ENCODE results near the gene ANG. TPM values are rescaled to one million over a fixed set of nuclear protein-coding genes. Genes with fewer than 3 reads are reported as not detected.

Gene ANG
- polyA plus RNA-seq (2012; ENCODE audit: insufficient read length, low read depth): 0.38 TPM

DNA sequence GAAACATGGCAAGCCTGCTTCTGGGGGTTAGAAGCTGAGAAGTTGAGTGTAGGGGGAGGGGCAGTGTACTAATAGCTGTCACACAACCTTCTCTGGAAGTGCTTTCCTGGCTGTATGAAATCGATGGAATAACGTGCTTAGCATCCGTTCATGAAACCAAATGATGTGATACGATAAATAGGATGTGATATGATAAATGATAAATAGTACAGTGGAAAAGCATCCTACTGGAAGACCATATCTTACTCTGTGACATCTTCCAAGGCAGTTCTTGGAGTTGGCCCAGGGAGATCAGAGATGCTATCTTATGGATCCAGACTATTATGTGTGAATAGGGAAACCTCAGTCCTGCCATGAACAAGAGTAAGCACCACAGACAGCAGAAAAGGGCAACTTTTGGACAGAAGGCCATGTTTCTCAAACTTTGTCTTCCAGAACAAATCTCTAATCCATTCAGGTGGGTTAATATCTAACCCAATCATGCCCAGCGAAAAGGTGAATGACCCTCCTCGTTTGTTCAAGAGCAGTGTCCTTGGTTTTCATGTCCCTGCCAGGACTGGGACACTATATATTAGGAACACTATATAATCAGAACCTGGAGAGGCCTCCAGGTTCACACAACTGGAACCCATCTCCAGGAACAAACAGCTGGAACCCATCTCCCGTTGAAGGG is at the start of gene ANG:
ANG (plus strand) TSS at position 598 of the 673 bp plus-strand sequence. CDS start 4,801 bp downstream, outside the sequence.
- TF ChIP-seq, protein P1, sequence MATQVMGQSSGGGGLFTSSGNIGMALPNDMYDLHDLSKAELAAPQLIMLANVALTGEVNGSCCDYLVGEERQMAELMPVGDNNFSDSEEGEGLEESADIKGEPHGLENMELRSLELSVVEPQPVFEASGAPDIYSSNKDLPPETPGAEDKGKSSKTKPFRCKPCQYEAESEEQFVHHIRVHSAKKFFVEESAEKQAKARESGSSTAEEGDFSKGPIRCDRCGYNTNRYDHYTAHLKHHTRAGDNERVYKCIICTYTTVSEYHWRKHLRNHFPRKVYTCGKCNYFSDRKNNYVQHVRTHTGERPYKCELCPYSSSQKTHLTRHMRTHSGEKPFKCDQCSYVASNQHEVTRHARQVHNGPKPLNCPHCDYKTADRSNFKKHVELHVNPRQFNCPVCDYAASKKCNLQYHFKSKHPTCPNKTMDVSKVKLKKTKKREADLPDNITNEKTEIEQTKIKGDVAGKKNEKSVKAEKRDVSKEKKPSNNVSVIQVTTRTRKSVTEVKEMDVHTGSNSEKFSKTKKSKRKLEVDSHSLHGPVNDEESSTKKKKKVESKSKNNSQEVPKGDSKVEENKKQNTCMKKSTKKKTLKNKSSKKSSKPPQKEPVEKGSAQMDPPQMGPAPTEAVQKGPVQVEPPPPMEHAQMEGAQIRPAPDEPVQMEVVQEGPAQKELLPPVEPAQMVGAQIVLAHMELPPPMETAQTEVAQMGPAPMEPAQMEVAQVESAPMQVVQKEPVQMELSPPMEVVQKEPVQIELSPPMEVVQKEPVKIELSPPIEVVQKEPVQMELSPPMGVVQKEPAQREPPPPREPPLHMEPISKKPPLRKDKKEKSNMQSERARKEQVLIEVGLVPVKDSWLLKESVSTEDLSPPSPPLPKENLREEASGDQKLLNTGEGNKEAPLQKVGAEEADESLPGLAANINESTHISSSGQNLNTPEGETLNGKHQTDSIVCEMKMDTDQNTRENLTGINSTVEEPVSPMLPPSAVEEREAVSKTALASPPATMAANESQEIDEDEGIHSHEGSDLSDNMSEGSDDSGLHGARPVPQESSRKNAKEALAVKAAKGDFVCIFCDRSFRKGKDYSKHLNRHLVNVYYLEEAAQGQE (IDR thresholded peaks at IDR 0.05; ENCODE audit: insufficient read depth in 1 of 2, low read depth in 2 of 2, low read length in 2 of 2): no peak
- TF ChIP-seq POLR2AphosphoS5 (IDR thresholded peaks at IDR 0.05; ENCODE audit: low read depth, low read length): no peak
- TF ChIP-seq SIN3A (IDR thresholded peaks at IDR 0.05; ENCODE audit: borderline replicate concordance, insufficient read depth, low read length): no peak
- no peak for TF ChIP-seq TAF1 (IDR thresholded peaks at IDR 0.05; ENCODE audit: borderline replicate concordance, insufficient read depth, low read length)

DNA sequence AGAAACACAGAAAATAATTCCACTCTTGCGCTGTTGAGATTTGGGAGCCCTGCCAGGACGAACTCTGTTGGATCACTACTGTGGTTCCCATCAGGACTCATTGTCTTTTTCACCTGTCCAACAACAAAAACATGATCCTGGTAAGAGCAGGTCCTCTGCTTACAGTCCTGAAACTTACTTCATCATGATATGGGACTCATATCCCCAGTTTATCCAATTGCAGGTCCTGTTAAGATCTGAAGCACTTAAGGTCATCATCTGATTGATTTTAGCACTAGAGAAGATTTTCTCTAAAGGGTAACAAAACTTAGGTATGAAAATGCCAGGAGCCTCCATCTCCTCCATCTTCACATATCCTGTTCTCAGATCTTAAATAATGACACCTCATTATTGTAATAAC is 47.0 kb upstream of the ANG start, which contains the start of gene OR6S1:
OR6S1 (minus strand) TSS at position 101 of the 400 bp plus-strand sequence; CDS start at position 101, 0 bp downstream.
- TF ChIP-seq, protein P1 (IDR thresholded peaks at IDR 0.05; ENCODE audit: insufficient read depth in 1 of 2, low read depth in 2 of 2, low read length in 2 of 2): no peak
- TF ChIP-seq TAF1 (IDR thresholded peaks at IDR 0.05; ENCODE audit: borderline replicate concordance, insufficient read depth, low read length) (no peak), POLR2AphosphoS5 (IDR thresholded peaks at IDR 0.05; ENCODE audit: low read depth, low read length) (no peak), FOXP2 (optimal IDR thresholded peaks at IDR 0.05; ENCODE audit: borderline replicate concordance, extremely low read depth, extremely low read length, insufficient read depth) (no peak), SIN3A (IDR thresholded peaks at IDR 0.05; ENCODE audit: borderline replicate concordance, insufficient read depth, low read length) (no peak)

DNA sequence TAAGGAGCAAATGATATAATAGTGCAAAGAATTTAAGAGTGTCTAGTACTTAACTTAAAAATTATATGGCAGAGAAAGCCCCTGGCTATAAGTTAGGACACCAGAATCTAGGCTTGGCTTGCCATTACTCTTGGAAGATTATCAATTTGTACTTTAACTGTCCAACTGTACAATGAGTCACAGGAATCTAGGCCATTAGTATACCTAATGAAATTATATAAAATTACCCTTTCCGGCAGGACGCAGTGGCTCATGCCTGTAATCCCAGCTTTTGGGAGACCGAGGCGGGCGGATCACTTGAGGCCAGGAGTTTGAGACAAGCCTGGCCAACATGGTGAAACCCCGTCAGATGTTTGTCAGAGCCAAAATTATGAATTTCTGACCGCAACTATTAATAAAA is 46.4 kb upstream of the ANG start:
- TF ChIP-seq, protein P1 (IDR thresholded peaks at IDR 0.05; ENCODE audit: insufficient read depth in 1 of 2, low read depth in 2 of 2, low read length in 2 of 2): no peak
- TF ChIP-seq FOXP2 (optimal IDR thresholded peaks at IDR 0.05; ENCODE audit: borderline replicate concordance, extremely low read depth, extremely low read length, insufficient read depth) (no peak), POLR2AphosphoS5 (IDR thresholded peaks at IDR 0.05; ENCODE audit: low read depth, low read length) (no peak), TAF1 (IDR thresholded peaks at IDR 0.05; ENCODE audit: borderline replicate concordance, insufficient read depth, low read length) (no peak)

DNA sequence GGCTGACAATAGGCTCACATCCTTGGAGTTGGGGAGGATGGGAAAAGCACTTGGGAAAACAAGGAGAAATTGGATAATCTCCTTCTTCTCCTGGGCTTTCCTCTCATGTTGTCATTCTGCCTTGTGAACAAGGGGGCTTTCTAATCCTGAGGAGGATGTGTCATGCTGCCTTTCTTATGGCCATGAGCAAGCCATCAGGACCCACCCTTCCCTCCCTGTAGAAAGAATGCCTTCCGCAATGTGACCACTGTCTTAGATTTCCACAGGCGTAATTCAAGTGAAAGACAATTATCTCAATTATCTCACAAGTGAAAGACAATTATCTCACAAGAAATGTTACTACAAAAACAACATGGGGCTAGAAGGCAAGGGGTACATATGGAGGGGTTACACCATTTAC is 44.0 kb upstream of the ANG start:
- TF ChIP-seq TAF1 (IDR thresholded peaks at IDR 0.05; ENCODE audit: borderline replicate concordance, insufficient read depth, low read length): no peak
- no peak for TF ChIP-seq POLR2AphosphoS5 (IDR thresholded peaks at IDR 0.05; ENCODE audit: low read depth, low read length)
- TF ChIP-seq, protein P1 (IDR thresholded peaks at IDR 0.05; ENCODE audit: insufficient read depth in 1 of 2, low read depth in 2 of 2, low read length in 2 of 2): no peak
- no peak for TF ChIP-seq FOXP2 (optimal IDR thresholded peaks at IDR 0.05; ENCODE audit: borderline replicate concordance, extremely low read depth, extremely low read length, insufficient read depth)
- no peak for TF ChIP-seq SIN3A (IDR thresholded peaks at IDR 0.05; ENCODE audit: borderline replicate concordance, insufficient read depth, low read length)
